ENCODE data around the gene XXYLT1.

DNA sequence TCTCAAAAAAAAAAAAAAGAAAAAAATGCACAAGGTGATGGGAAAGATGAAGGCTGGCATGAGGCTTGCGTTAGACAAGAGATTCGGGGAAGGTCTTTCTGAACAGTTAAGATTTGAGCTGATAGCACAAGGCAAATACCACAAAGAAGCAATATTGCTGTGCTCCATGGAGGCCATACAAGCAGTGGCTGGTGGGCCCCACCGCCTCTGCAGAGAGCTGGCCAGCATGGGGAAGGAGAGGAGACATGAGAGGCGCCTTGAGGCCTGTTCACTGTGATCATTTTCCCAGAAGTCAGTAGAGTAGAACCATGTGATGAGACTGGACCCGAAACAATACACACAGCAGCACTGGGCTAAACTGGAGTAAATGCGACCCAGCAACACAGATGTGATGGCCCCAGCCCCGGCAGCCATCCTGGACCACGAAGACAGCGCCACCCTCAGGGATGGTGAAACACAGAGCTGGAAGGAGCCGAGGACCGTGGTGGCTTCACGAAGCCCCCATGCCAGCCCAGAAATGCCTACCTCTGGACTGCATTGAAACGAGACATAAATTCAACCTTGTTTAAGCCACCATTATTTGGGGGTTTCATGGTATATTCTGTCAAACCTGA, 5.5 kb downstream of the XXYLT1 start:
- TF ChIP-seq, protein P1, sequence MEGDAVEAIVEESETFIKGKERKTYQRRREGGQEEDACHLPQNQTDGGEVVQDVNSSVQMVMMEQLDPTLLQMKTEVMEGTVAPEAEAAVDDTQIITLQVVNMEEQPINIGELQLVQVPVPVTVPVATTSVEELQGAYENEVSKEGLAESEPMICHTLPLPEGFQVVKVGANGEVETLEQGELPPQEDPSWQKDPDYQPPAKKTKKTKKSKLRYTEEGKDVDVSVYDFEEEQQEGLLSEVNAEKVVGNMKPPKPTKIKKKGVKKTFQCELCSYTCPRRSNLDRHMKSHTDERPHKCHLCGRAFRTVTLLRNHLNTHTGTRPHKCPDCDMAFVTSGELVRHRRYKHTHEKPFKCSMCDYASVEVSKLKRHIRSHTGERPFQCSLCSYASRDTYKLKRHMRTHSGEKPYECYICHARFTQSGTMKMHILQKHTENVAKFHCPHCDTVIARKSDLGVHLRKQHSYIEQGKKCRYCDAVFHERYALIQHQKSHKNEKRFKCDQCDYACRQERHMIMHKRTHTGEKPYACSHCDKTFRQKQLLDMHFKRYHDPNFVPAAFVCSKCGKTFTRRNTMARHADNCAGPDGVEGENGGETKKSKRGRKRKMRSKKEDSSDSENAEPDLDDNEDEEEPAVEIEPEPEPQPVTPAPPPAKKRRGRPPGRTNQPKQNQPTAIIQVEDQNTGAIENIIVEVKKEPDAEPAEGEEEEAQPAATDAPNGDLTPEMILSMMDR (IDR thresholded peaks at IDR 0.05) = peak; percentile 5
- TF ChIP-seq EZH2 (IDR thresholded peaks at IDR 0.05) (no peak), EZH2phosphoT487 (IDR thresholded peaks at IDR 0.05) (no peak)
